GM18858 (cell line): ENCODE results near the gene PKD2.

Source experiments
- ATAC-seq: cut with Tn5 transposase; IDR thresholded peaks from one replicate; pipeline ENCODE4 v1.9.1; 2021; ENCODE audit not compliant: unreplicated experiment

PKD2 gene

GRCh38 chr4:88007304-88008121, at the start of gene PKD2:
PKD2 (plus strand) TSS chr4:88007635; CDS start chr4:88007734, 99 bp downstream.
- peak; percentile 68 for ATAC-seq

GRCh38 chr4:87961993-87962392, 45.4 kb upstream of the PKD2 start:
- no peak for ATAC-seq

GRCh38 chr4:87962398-87963146, 44.9 kb upstream of the PKD2 start:
- ATAC-seq, result no peak

GRCh38 chr4:87965501-87965975, 41.9 kb upstream of the PKD2 start:
- no peak for ATAC-seq

GRCh38 chr4:87966095-87966496, 41.3 kb upstream of the PKD2 start:
- no peak for ATAC-seq

- ATAC-seq, result no peak
Measured at GRCh38 chr4:87967193-87967592, 40.2 kb upstream of the PKD2 start.

GRCh38 chr4:87970121-87970520, 37.3 kb upstream of the PKD2 start:
- ATAC-seq, result no peak

GRCh38 chr4:87971866-87972265, 35.6 kb upstream of the PKD2 start:
- no peak for ATAC-seq

GRCh38 chr4:87973283-87974169, 33.9 kb upstream of the PKD2 start:
- ATAC-seq, result peak; percentile 86

- no peak for ATAC-seq
Measured at GRCh38 chr4:87974856-87975462, 32.5 kb upstream of the PKD2 start.

- ATAC-seq, result no peak
Measured at GRCh38 chr4:87975466-87975865, 32.0 kb upstream of the PKD2 start, which contains the start of gene SPP1. SPP1 (plus strand) TSS chr4:87975714; CDS start chr4:87976896, 1,182 bp downstream.

- no peak for ATAC-seq
Measured at GRCh38 chr4:87977521-87978278, 29.7 kb upstream of the PKD2 start.

- no peak for ATAC-seq
Measured at GRCh38 chr4:87978681-87979080, 28.8 kb upstream of the PKD2 start.

GRCh38 chr4:87979810-87980209, 27.6 kb upstream of the PKD2 start:
- ATAC-seq, result no peak

- no peak for ATAC-seq
Measured at GRCh38 chr4:87981486-87981885, 25.9 kb upstream of the PKD2 start.

GRCh38 chr4:87982036-87982435, 25.4 kb upstream of the PKD2 start:
- no peak for ATAC-seq

- no peak for ATAC-seq
Measured at GRCh38 chr4:87982446-87983010, 24.9 kb upstream of the PKD2 start.

GRCh38 chr4:87983996-87984395, 23.4 kb upstream of the PKD2 start:
- no peak for ATAC-seq

GRCh38 chr4:87985097-87985886, 22.1 kb upstream of the PKD2 start:
- peak; percentile 67 for ATAC-seq
